GM23248 (cell line): ENCODE data around the gene ECI1. TPM values are rescaled to one million over a fixed set of nuclear protein-coding genes. Genes with fewer than 3 reads are reported as not detected.

Experiments used
- DNase-seq: peaks from one replicate; pipeline ENCODE4 v3.0.0-alpha.2; 2015
- H2AFZ ChIP-seq: fragments of 200-600 bp; sonication (generic); 2 replicates; pipeline ENCODE4 v1.6.1; 2016; ENCODE audit warnings: antibody characterized with exemption
- H3F3A ChIP-seq: fragments of 200-600 bp; sonication (generic); 2 replicates; pipeline ENCODE4 v1.6.1; 2016; ENCODE audit warnings: mild to moderate bottlenecking, antibody characterized with exemption, mixed run types; ENCODE audit not compliant: insufficient read depth
- H3K27ac ChIP-seq: fragments of 200-600 bp; sonication (generic); 2 replicates; pipeline ENCODE4 v1.5.1; 2016; ENCODE audit warnings: mild to moderate bottlenecking
- H3K27me3 ChIP-seq: fragments of 200-600 bp; sonication (generic); replicated peaks from 2 replicates; pipeline ENCODE4 v1.6.1; 2016; ENCODE audit warnings: mild to moderate bottlenecking; ENCODE audit not compliant: insufficient read depth
- H3K36me3 ChIP-seq: fragments of 200-600 bp; sonication (generic); 2 replicates; pipeline ENCODE4 v1.6.1; 2016; ENCODE audit warnings: low read depth, mild to moderate bottlenecking
- H3K4me1 ChIP-seq: fragments of 200-600 bp; sonication (generic); 2 replicates; pipeline ENCODE4 v1.6.1; 2016; ENCODE audit warnings: mild to moderate bottlenecking; ENCODE audit not compliant: insufficient read depth
- H3K4me2 ChIP-seq: fragments of 200-600 bp; sonication (generic); one replicate; pipeline ENCODE4 v1.6.1; 2016; ENCODE audit warnings: mild to moderate bottlenecking; ENCODE audit not compliant: unreplicated experiment
- H3K4me3 ChIP-seq: fragments of 200-600 bp; sonication (generic); 2 replicates; pipeline ENCODE4 v1.5.1; 2016; ENCODE audit warnings: mild to moderate bottlenecking
- H3K79me2 ChIP-seq: fragments of 200-600 bp; sonication (generic); 2 replicates; pipeline ENCODE4 v1.6.1; 2016; ENCODE audit warnings: mild to moderate bottlenecking; ENCODE audit not compliant: insufficient read depth
- H3K9ac ChIP-seq: fragments of 200-600 bp; sonication (generic); 2 replicates; pipeline ENCODE4 v1.6.1; 2016; ENCODE audit warnings: mild to moderate bottlenecking
- H3K9me2 ChIP-seq: fragments of 200-600 bp; sonication (generic); 2 replicates; pipeline ENCODE4 v1.6.1; 2016; ENCODE audit warnings: mixed run types, mild to moderate bottlenecking, moderate library complexity; ENCODE audit not compliant: insufficient read depth
- H3K9me3 ChIP-seq: fragments of 200-600 bp; sonication (generic); one replicate; pipeline ENCODE4 v1.6.1; 2017; ENCODE audit warnings: low read depth
- H4K20me1 ChIP-seq: fragments of 200-600 bp; sonication (generic); 2 replicates; pipeline ENCODE4 v1.6.0; 2016; ENCODE audit not compliant: insufficient read depth
- EZH2 ChIP-seq: fragments of 200-600 bp; sonication (generic); IDR thresholded peaks from 2 replicates; pipeline ENCODE4 v1.6.1; 2018; ENCODE audit warnings: antibody characterized with exemption, mild to moderate bottlenecking; ENCODE audit not compliant: insufficient read depth, poor library complexity, severe bottlenecking
- EZH2phosphoT487 ChIP-seq: fragments of 200-600 bp; sonication (generic); IDR thresholded peaks from 2 replicates; pipeline ENCODE4 v1.6.1; 2018; ENCODE audit warnings: antibody characterized with exemption, moderate library complexity, mild to moderate bottlenecking, low read depth; ENCODE audit not compliant: insufficient read depth
- WGBS, 2 experiments: methylation state at CpG; one replicate each; pipeline ENCODE4 v1.1.6; 2015 to 2017; ENCODE audit warnings: low lambda C conversion rate in 2 of 2, low coverage in 1 of 2; ENCODE audit errors: missing lambda C conversion rate in 2 of 2; 5-methylcytosine and 5-hydroxymethylcytosine counted together
- in situ Hi-C: fragments of 300-500 bp; cut with MboI; formaldehyde crosslinking; loops from 2 replicates; pipeline ENCODE4 v1.15.0; 2020
- polyA plus RNA-seq: library from polyadenylated mRNA; unstranded; fragments of >200 nt; fragmentation: Nextera tagmentation; extraction: Ambion mirVana; gene quantifications from 2 replicates; pipeline ENCODE4 v1.2.1, GENCODE V29; 2016
- total RNA-seq: library from RNA; depleted of rRNA; stranded (reverse); fragments of >200 nt; shearing (Covaris generic); gene quantifications from 2 replicates; pipeline ENCODE4 v1.2.3, GENCODE V29; 2014

ECI1 gene
- total and polyA plus RNA-seq, 2 experiments from 2014 or later, result 92.0 to 106 TPM

DNA sequence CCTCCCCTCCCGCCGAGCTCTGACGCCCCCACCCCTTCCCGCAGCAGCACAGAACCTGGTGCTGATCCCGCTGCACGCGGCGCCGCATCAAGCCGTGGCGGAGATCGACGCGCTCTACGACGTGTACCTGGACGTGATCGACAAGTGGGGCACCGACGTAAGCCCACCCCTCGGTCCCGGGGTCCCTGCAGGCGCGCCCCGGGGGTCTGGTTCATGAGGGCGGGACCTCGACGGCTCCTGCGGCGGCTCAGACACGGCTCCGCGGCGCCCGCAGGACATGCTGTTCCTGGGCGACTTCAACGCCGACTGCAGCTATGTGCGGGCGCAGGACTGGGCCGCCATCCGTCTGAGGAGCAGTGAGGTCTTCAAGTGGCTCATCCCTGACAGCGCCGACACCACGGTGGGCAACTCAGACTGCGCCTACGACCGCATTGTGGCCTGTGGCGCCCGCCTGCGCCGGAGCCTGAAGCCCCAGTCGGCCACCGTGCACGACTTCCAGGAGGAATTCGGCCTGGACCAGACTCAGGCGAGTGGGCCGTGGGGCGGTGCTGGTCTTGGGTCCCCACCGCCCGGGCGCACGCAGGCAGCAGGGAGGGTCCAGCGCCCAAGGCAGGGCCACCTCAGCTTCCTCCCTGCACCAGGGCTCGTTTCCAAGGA, 13.8 kb downstream of the ECI1 start:
- TF ChIP-seq EZH2, result no peak
- TF ChIP-seq EZH2phosphoT487, result no peak
- H2AFZ ChIP-seq, result no peak overlapping the region
- H3F3A ChIP-seq, result no peaks in the 10 kb centered on the region
- H3K79me2 ChIP-seq, result no peaks in the 10 kb centered on the region
- WGBS, 2 experiments, result 68 to 80% methylated on average over 37 to 57 of the region's 65 CpGs
- no peaks in the 10 kb centered on the region for H3K4me1 ChIP-seq
- H3K9me3 ChIP-seq, result no peaks in the 10 kb centered on the region
- H3K27me3 ChIP-seq, result no peaks in the 10 kb centered on the region
- H4K20me1 ChIP-seq, result no peaks in the 10 kb centered on the region
- H3K36me3 ChIP-seq, result peaks cover 5% of the 10 kb centered on the region; the same call in 1 of the 2 replicates
- no peak overlapping the region for H3K4me2 ChIP-seq
- no peak overlapping the region for H3K9ac ChIP-seq
- no peak overlapping the region for H3K4me3 ChIP-seq
- H3K27ac ChIP-seq, result no peak overlapping the region
- in situ Hi-C loops, result no loop called here
- no peak for DNase-seq
- no peaks in the 10 kb centered on the region for H3K9me2 ChIP-seq

DNA sequence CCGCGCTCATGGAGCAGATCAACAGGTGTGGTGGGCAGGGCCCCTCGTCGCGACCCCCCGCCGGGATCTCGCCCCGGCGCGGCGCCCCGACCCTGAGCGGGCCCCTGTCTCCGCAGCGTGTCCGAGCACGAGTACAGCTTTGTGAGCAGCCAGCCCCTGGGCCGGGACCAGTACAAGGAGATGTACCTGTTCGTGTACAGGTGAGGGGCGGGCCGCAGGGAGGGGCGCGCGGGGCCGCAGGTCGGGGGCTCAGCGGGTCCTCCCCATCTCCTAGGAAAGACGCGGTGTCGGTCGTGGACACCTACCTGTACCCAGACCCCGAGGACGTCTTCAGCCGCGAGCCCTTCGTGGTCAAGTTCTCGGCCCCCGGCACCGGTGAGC, 14.3 kb downstream of the ECI1 start:
- H4K20me1 ChIP-seq, result no peaks in the 10 kb centered on the region
- H3K79me2 ChIP-seq, result no peaks in the 10 kb centered on the region
- H3K27ac ChIP-seq, result no peak overlapping the region
- no peak for TF ChIP-seq EZH2phosphoT487
- no peak for TF ChIP-seq EZH2
- no peaks in the 10 kb centered on the region for H3K9me2 ChIP-seq
- WGBS, 2 experiments, result 5 to 10% methylated on average over 22 to 38 of the region's 40 CpGs
- peak overlapping the region; percentile 53 for H3K4me3 ChIP-seq
- in situ Hi-C loops, result no loop called here
- H3K27me3 ChIP-seq, result no peaks in the 10 kb centered on the region
- H2AFZ ChIP-seq, result no peak overlapping the region
- no peaks in the 10 kb centered on the region for H3K4me1 ChIP-seq
- no peaks in the 10 kb centered on the region for H3F3A ChIP-seq
- H3K4me2 ChIP-seq, result peak overlapping the region; percentile 53
- H3K9ac ChIP-seq, result peak overlapping the region; percentile 9; the same call in 1 of the 2 replicates
- H3K9me3 ChIP-seq, result no peaks in the 10 kb centered on the region
- no peak for DNase-seq
- peaks cover under 1% of the 10 kb centered on the region; the same call in 1 of the 2 replicates for H3K36me3 ChIP-seq

DNA sequence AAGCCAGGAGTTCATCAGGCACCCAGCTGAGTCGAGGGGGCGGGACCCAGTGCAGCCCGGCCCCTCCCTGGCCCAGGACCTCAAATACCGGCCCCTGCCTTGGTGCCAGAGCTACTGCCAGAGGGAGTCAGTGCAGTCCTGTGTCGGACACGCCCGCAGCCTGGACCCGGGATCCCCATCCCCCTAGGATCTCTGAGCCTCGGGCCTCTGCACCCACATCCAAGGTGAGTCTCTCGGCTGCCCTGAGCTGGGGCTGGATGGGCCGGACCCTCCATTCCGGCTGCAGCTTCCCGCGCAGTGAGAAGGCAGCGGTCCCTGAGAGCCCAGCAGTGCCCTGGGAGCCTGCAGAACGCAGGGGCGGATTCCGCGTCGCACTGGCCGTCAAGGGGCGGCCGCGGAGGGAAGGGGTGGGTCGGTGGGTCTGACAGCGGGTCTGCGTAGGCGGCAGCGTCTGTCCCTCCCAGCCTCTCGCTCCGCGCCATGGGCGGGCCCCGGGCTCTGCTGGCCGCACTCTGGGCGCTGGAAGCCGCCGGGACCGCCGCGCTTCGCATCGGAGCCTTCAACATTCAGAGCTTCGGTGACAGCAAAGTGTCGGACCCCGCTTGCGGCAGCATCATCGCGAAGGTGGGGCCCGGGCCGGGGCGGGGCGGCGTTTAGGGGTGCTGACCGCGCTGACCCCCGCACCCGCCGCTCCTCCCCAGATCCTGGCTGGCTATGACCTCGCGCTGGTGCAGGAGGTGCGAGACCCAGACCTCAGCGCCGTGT, 14.9 kb downstream of the ECI1 start, which contains the start of gene DNASE1L2:
Gene DNASE1L2, plus strand, starts transcription at position 108 of the 765 bp plus-strand sequence. Its CDS starts 373 bp downstream, at position 481.
- Histone ChIP-seq H4K20me1 (no peaks in the 10 kb centered on the region), H2AFZ (no peak within 1 kb of the TSS), H3K9me2 (no peaks in the 10 kb centered on the region), H3K9ac (peak within 1 kb of the TSS; percentile 9), H3K27me3 (no peaks in the 10 kb centered on the region), H3K4me2 (peak within 1 kb of the TSS; percentile 53), H3K27ac (no peak within 1 kb of the TSS), H3K4me3 (peak within 1 kb of the TSS; percentile 53), H3K9me3 (no peaks in the 10 kb centered on the region), H3F3A (no peaks in the 10 kb centered on the region), H3K36me3 (no peaks in the 10 kb centered on the region), H3K4me1 (no peaks in the 10 kb centered on the region), H3K79me2 (no peaks in the 10 kb centered on the region)
- WGBS, 2 experiments, result 3 to 4% methylated on average over 40 to 48 of the region's 64 CpGs
- no peak for TF ChIP-seq EZH2
- no peak for TF ChIP-seq EZH2phosphoT487
- in situ Hi-C loops, result no loop called here
- peak; percentile 76 for DNase-seq

DNA sequence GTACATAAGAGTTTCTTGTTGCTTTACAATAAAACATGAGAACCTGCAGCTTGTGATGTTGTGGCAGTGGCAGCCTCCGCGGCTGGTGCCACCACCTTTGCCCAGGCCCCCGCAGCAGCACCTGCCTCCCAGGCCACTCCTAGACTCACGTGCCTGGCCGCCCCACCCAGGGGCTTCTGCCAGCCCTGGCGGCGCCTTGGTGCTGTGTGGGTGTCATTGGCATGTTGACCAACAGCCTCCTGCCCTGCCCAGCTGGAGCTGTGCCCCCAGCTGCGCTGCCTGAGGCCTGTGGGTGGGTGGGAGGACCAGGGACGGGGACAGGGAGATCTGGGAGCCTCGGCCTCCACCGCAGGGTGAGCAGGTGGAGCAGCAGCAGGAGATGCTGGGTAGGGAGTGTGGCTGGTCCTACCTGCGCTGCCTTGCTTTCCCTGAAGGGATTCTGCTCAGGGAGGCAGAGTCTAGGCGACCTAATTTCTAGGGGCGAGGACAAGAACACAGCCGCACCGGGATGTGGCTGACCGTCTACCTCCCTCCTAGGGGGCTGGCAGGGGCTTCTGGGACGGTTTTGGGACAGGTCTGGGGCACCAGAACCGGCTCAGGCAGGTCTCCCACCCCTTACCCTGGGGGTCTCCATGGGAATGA, 15.6 kb downstream of the ECI1 start:
- 52 to 55% methylated on average over 12 to 19 of the region's 19 CpGs for WGBS, 2 experiments
- no peak overlapping the region for H3K4me3 ChIP-seq
- no peak overlapping the region for H3K4me2 ChIP-seq
- no peaks in the 10 kb centered on the region for H3K9me2 ChIP-seq
- in situ Hi-C loops, result no loop called here
- H3K9ac ChIP-seq, result no peak overlapping the region
- H3K27ac ChIP-seq, result no peak overlapping the region
- TF ChIP-seq EZH2phosphoT487, result no peak
- H4K20me1 ChIP-seq, result no peaks in the 10 kb centered on the region
- H3K27me3 ChIP-seq, result no peaks in the 10 kb centered on the region
- DNase-seq, result no peak
- no peak overlapping the region for H2AFZ ChIP-seq
- H3K79me2 ChIP-seq, result no peaks in the 10 kb centered on the region
- H3K36me3 ChIP-seq, result no peaks in the 10 kb centered on the region
- no peaks in the 10 kb centered on the region for H3F3A ChIP-seq
- H3K9me3 ChIP-seq, result no peaks in the 10 kb centered on the region
- no peaks in the 10 kb centered on the region for H3K4me1 ChIP-seq
